Brain pericyte (primary cell): ENCODE results near the gene ZNF519.

Experiments used
- DNase-seq: peaks from one replicate; pipeline ENCODE4 v3.0.0-alpha.2; 2012; ENCODE audit warnings: low read depth, low spot score

Gene ZNF519

GRCh38 chr18:14098428-14098827 is 33.8 kb downstream of the ZNF519 start:
- DNase-seq = no peak

GRCh38 chr18:14097761-14098160 is 34.5 kb downstream of the ZNF519 start:
- DNase-seq = no peak

GRCh38 chr18:14093307-14093915 is 38.8 kb downstream of the ZNF519 start:
- no peak for DNase-seq

GRCh38 chr18:14092625-14093306 is 39.5 kb downstream of the ZNF519 start:
- DNase-seq = no peak

GRCh38 chr18:14089781-14090180 is 42.5 kb downstream of the ZNF519 start:
- DNase-seq = no peak

GRCh38 chr18:14089191-14089590 is 43.0 kb downstream of the ZNF519 start:
- DNase-seq = no peak

DNA sequence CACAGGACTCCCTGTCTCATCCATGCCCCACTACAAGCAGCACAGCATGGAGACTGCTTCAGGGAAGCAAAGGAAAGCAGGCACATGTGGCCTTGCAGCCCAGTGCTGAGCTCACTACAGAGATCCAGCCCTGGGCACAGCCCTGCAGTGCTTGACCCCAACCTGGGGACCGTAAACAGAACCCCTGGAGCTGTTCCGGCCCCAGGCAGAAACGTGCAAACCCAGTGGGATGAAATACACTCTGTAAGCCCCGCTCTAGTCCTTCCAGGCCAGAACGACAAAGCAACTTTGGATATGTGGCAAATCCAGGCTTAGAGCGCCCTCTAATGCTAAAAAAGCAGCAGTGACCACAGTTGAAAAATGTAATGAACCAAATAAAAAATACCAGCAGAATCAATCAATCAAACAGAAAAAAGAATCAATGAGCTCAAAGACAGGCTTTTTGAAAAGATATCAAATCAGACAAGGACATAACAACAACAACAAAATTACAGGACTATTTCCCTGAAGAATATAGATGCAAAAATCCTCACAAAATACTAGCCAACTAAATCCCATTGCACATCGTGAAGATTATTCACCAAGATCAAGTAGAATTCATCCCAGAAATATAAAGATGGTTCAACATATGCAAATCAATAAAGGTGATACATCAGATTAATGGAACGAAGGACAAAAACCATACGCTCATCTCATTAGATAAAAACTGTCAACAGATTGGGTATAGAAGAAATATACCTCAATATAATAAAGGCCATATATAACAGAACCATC is 45.6 kb downstream of the ZNF519 start:
- DNase-seq = no peak

DNA sequence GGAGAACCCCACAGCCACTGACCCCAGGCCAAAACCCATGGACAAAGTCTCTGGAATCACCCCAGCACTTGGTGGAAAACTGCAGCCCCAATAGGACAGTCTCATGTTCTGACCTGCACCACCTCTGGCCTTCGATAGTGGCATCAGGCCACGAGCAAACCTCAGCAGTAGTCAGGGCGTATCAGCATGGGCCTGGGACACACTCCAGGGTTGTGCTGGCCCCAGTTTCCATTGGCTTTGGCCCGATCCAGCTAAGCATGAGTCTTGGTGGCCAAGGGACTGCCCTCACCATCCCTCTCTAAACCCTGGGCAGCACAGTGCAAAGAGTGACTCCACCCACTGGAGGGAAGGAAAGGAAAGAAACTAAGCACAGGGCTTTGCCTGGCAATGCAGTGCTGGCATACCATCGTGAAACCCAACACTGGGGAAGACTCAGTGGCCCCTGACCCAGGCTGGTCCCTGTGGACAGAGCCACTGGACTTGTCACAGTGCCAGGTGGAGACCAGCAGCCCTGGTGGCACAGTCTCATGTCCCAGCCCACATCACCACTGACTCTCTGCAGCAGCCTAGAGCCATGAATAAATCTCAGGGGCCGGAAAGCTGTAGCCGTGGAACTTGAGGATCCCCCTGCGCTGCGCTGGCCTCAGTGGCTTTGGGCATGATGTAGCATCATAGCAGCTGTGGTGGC is 46.3 kb downstream of the ZNF519 start:
- no peak for DNase-seq

DNA sequence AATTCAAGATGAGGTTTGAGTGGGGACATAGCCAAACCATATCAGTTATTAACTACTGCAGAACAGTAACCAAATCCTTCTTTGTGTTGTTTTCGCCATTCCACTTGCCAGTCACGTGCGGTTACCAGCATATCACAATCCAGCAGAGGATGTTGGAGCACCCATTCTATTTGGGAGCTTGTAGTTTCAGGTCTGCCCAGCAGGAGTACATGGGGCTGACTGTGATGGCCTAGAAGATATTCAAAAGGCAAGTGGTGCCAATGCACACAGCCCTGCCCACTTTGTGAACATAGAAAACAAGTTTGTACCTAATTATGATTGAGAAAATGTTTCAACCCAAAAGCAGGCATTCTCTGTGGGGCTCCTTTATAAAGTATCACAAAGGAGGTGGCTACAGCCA is 57.0 kb downstream of the ZNF519 start:
- no peak for DNase-seq

DNA sequence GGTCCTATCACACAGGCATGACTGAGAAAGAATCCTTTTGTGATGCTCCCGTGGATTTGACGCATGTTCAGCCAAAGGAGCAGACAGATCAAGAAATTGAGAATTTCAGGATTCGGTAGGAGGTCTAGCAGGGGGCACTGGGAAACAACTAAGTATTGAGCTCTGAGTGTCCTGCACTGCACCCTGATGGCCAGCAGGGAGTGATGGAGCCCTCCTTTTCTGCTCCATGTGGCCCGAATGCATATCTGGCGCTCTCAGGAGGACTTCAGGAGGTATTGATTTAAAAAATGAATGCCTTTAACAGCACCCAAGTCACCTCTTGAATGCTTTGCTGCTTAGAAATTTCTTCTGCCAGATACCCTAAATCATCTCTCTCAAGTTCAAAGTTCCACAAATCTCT is 58.0 kb downstream of the ZNF519 start:
- no peak for DNase-seq

DNA sequence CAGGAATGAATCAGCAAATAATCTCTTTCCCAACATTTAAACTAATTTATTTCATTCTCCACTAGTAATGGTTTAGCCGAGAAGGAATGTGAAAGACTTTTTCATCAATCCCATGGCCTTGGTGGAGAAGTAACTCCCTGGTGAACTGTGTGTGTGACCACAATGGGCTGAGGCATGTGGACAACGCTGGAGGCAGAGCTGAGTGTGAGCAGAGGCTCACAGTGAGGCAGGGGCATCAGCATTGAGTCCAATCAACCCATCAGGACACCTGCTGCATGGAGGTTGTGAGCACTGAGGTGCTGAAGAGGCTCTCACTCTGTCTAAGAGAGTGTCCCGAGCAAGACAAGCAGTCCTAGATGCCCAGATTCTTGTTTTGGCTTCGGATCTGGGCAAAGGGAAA is 78.6 kb downstream of the ZNF519 start:
- no peak for DNase-seq
